Heart right ventricle (tissue), 16 donors: ENCODE results near the gene GFRA4. TPM values are rescaled to one million over a fixed set of nuclear protein-coding genes. Genes with fewer than 3 reads are reported as not detected.

Experiments
- ATAC-seq, 8 donors: fragments of 200-7000 bp; cut with Tn5 transposase; one replicate each; pipeline ENCODE4 v1.9.1; 2020; ENCODE audit warnings: mild to moderate bottlenecking in 8 of 8, moderate library complexity in 8 of 8, moderate number of reproducible peaks in 1 of 8
- DNase-seq, 2 donors: peaks; one replicate each; pipeline ENCODE4 v3.0.0-alpha.2; 2020
- H3K27ac ChIP-seq, 10 donors: fragments of 200-600 bp; sonication (generic) in 2 of 10; one replicate each; pipeline versions ENCODE4 v1.5.0 to v1.8.0; 2020 to 2022; ENCODE audit warnings: mild to moderate bottlenecking in 3 of 10
- H3K27me3 ChIP-seq, 7 donors: fragments of 200-600 bp; one replicate each; pipeline ENCODE4 v1.8.0; 2021 to 2022; ENCODE audit warnings: mild to moderate bottlenecking in 2 of 7
- H3K36me3 ChIP-seq, 9 donors: fragments of 200-600 bp; sonication (generic) in 1 of 9; one replicate each; pipeline versions ENCODE4 v1.5.0 to v1.8.0; 2020 to 2022; ENCODE audit warnings: mild to moderate bottlenecking in 2 of 9
- H3K4me1 ChIP-seq, 9 donors: fragments of 200-600 bp; sonication (generic) in 1 of 9; one replicate each; pipeline versions ENCODE4 v1.5.0 to v1.8.0; 2020 to 2022; ENCODE audit warnings: mild to moderate bottlenecking in 4 of 9
- H3K4me3 ChIP-seq, 10 donors: fragments of 200-600 bp; sonication (generic) in 2 of 10; one replicate each; pipeline versions ENCODE4 v1.5.0 to v1.8.0; 2020 to 2022; ENCODE audit warnings: mild to moderate bottlenecking in 7 of 10, moderate library complexity in 2 of 10
- H3K9me3 ChIP-seq, 11 donors: fragments of 200-600 bp in 10 of 11; sonication (generic) in 2 of 11; one replicate each; pipeline versions ENCODE4 v1.5.0 to v1.8.0; 2013 to 2022; ENCODE audit warnings: mild to moderate bottlenecking in 2 of 11, control low read depth in 1 of 11, moderate library complexity in 1 of 11
- WGBS, 2 donors: extraction: QIAGEN DNeasy Blood & Tissue Kit; methylation state at CpG; one replicate each; pipeline ENCODE4 v1.1.7; 2013; ENCODE audit warnings: inconsistent platforms in 1 of 2; 5-methylcytosine and 5-hydroxymethylcytosine counted together
- intact Hi-C, 10 donors: fragments of 100-400 bp; cut with DNase I; formaldehyde crosslinking; loops; one replicate each; pipeline versions ENCODE4 v1.11.1 to v1.14.2; 2022
- polyA plus RNA-seq, 2 donors: library from polyadenylated mRNA; stranded (reverse); fragments of 200-250 nt; gene quantifications; one replicate each; pipeline ENCODE4 v1.2.3, GENCODE V29; 2013
- total RNA-seq, 10 donors: library from RNA; stranded (reverse); fragmentation: NEBNext Ultra II Directional in 3 of 10; extraction: Animal tissue kit (Norgen Biotek cat#: 25700) in 3 of 10; gene quantifications; one replicate each; pipeline versions ENCODE4 v1.2.1 to v1.2.4, GENCODE V29; 2021 to 2023
- TF ChIP-seq, protein P1 (sequence below), 9 donors: fragments of 200-600 bp; sonication (generic) in 2 of 9; IDR thresholded peaks; one replicate each; pipeline versions ENCODE4 v1.5.0 to v1.8.0; 2021 to 2022; ENCODE audit warnings: antibody characterized with exemption in 9 of 9, mild to moderate bottlenecking in 5 of 9, moderate library complexity in 1 of 9
- donor health status: Arrhythmogenic right ventricular cardiomyopathy.
- donor health status: ischemic (EF 13 %, LVEDD 7.1; RV severe dilation, severe dysfunction).
- donor health status: healthy with polysubstance abuse.
- donor health status: DM: no; HTN: yes; CAD: no.
- donor health status: DM: no; HTN: no; CAD: no.
- donor health status: ischemic (EF 25% LVEDD 6.9; RV normal size, moderate dysfunction).
- donor health status: ischemic (EF 25% LVEDD 5.7; RV mildly dilated, moderate dysfunction).
- donor health status: healthy.
- donor health status: DM: yes; HTN: yes; CAD: no.
- donor health status: Ischemic cardiomyopathy.
- donor health status: ischemic (EF 35%, LVEDD 5.7; RV mildly dilated, moderate dysfunction).
- donor health status: nonischemic (EF 11% LVEDD 7.7; RV severe dilation, severe dysfunction).
- donor health status: DM: yes; HTN: yes; CAD: no.
- donor health status: PGD.
- donor health status: ischemic (EF 29% LVEDD 5.4; RV normal size, mild dysfunction).
- donor health status: nonischemic (EF 23%, LVEDD 6.1; RV moderate dilation, normal function).

GFRA4 gene
- total and polyA plus RNA-seq, 12 donors = not detected

DNA sequence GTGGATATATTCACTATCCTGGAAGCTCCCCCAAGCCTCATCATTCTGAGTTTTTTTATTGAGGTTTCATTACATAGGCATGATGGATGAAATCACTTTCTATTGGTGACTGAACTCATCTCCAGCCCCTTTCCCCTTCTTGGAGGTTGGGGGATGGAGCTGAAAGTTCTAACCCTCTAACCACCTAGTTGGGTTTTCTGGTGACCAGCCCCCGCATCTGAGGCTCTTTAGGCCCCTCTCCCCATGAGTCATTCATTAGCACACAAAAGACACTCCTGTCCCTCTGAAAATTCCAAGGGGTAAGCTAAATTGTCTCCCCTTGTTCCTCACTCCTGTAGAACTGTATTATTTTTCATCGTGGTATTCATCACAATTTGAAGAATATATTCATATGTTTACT lies 33.3 kb downstream of the GFRA4 start:
- H3K36me3 ChIP-seq = peaks cover 0 to 63% (median 4%) of the 10 kb centered on the region in 9 donors
- H3K4me3 ChIP-seq = no peak overlapping the region
- intact Hi-C loops = no loop called here
- no peaks in the 10 kb centered on the region for H3K9me3 ChIP-seq
- no peak for DNase-seq
- TF ChIP-seq, protein P1, sequence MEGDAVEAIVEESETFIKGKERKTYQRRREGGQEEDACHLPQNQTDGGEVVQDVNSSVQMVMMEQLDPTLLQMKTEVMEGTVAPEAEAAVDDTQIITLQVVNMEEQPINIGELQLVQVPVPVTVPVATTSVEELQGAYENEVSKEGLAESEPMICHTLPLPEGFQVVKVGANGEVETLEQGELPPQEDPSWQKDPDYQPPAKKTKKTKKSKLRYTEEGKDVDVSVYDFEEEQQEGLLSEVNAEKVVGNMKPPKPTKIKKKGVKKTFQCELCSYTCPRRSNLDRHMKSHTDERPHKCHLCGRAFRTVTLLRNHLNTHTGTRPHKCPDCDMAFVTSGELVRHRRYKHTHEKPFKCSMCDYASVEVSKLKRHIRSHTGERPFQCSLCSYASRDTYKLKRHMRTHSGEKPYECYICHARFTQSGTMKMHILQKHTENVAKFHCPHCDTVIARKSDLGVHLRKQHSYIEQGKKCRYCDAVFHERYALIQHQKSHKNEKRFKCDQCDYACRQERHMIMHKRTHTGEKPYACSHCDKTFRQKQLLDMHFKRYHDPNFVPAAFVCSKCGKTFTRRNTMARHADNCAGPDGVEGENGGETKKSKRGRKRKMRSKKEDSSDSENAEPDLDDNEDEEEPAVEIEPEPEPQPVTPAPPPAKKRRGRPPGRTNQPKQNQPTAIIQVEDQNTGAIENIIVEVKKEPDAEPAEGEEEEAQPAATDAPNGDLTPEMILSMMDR (IDR thresholded peaks at IDR 0.05) = no peak
- H3K4me1 ChIP-seq = no peaks in the 10 kb centered on the region
- H3K27ac ChIP-seq = peak overlapping the region in 3 of 10 donors; percentile 16 to 35 (median 26)
- no peaks in the 10 kb centered on the region for H3K27me3 ChIP-seq
- 85 to 92% methylated on average over 2 of the region's 2 CpGs for WGBS, 2 donors
- ATAC-seq = no peak

- Histone ChIP-seq H3K36me3 (peaks cover 0 to 63% (median 5%) of the 10 kb centered on the region in 9 donors), H3K27ac (no peak overlapping the region), H3K27me3 (no peaks in the 10 kb centered on the region), H3K4me1 (no peaks in the 10 kb centered on the region), H3K4me3 (no peak overlapping the region), H3K9me3 (no peaks in the 10 kb centered on the region)
- intact Hi-C loops = no loop called here
- DNase-seq = no peak
- 88 to 90% methylated on average over 16 of the region's 16 CpGs for WGBS, 2 donors
- ATAC-seq = no peak
- TF ChIP-seq, protein P1 (IDR thresholded peaks at IDR 0.05) = no peak
These were observed 34.5 kb downstream of the GFRA4 start for GRCh38 chr20:3628502-3629314.

GRCh38 chr20:3627476-3627875 lies 35.7 kb downstream of the GFRA4 start:
- no peak overlapping the region for H3K4me3 ChIP-seq
- H3K9me3 ChIP-seq = no peaks in the 10 kb centered on the region
- TF ChIP-seq, protein P1 (IDR thresholded peaks at IDR 0.05) = no peak
- no peaks in the 10 kb centered on the region for H3K4me1 ChIP-seq
- DNase-seq (no peak), ATAC-seq (no peak)
- H3K27me3 ChIP-seq = no peaks in the 10 kb centered on the region
- 93 to 95% methylated on average over 2 of the region's 2 CpGs for WGBS, 2 donors
- intact Hi-C loops = no loop called here
- H3K27ac ChIP-seq = no peak overlapping the region
- H3K36me3 ChIP-seq = peaks cover 0 to 67% (median 5%) of the 10 kb centered on the region in 9 donors

DNA sequence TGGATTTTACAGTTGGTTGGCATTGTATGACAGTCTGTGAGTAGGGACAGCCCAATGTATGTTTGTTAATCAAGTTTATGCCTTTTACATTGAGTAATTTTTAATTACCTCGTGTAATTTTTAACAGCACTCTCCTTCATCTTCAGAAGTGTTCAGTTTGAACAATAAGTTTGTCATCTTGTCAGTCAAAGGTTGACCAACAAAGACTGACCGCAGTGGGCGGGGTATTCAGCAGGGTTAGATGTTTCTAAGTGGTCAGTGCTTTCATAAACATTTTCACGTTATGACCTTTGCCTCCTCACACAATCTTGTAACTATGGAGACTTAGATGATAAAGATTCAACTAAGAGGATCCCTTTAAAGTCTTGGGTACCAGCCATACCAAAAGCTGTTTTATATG lies 40.8 kb downstream of the GFRA4 start:
- Histone ChIP-seq H3K9me3 (no peaks in the 10 kb centered on the region), H3K27me3 (no peaks in the 10 kb centered on the region), H3K27ac (no peak overlapping the region), H3K4me1 (no peaks in the 10 kb centered on the region), H3K36me3 (peaks cover 0 to 54% (median 5%) of the 10 kb centered on the region in 9 donors), H3K4me3 (no peak overlapping the region)
- DNase-seq = no peak
- TF ChIP-seq, protein P1 (IDR thresholded peaks at IDR 0.05) = no peak
- WGBS, 2 donors = 91 to 94% methylated on average over 4 of the region's 4 CpGs
- intact Hi-C loops = no loop called here
- ATAC-seq = no peak
